ENCODE measurements around the gene PLEKHA7.

DNA sequence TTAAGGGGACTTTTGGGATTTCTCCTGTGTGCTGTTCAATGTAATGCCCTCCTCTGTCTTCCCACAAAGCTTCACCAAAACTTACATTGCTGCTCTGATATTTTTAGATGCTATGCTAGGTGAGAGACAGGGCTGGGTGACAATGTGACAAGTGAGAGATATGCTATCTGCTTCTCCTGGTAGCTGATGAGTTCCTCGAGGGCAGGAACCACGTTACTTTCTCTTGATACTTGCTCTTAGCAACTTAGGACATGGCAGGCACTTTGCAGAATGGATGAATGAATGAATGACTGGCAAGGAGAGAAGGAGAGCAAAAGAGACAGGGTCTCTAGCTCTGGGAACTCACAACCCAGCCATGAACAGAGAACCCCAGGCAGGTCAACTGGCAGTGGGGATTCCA, 160.4 kb downstream of the PLEKHA7 start:
- TF ChIP-seq, protein P1, sequence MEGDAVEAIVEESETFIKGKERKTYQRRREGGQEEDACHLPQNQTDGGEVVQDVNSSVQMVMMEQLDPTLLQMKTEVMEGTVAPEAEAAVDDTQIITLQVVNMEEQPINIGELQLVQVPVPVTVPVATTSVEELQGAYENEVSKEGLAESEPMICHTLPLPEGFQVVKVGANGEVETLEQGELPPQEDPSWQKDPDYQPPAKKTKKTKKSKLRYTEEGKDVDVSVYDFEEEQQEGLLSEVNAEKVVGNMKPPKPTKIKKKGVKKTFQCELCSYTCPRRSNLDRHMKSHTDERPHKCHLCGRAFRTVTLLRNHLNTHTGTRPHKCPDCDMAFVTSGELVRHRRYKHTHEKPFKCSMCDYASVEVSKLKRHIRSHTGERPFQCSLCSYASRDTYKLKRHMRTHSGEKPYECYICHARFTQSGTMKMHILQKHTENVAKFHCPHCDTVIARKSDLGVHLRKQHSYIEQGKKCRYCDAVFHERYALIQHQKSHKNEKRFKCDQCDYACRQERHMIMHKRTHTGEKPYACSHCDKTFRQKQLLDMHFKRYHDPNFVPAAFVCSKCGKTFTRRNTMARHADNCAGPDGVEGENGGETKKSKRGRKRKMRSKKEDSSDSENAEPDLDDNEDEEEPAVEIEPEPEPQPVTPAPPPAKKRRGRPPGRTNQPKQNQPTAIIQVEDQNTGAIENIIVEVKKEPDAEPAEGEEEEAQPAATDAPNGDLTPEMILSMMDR (IDR thresholded peaks at IDR 0.05; ENCODE audit: low read depth, low read length) = no peak
- TF ChIP-seq POLR2A (IDR thresholded peaks at IDR 0.05; ENCODE audit: extremely low read depth, insufficient read length) (no peak), MAX (IDR thresholded peaks at IDR 0.05; ENCODE audit: low read depth, low read length) (no peak)
